Measurements from ENCODE around the gene GTF3C1.

- TF ChIP-seq, protein P1, sequence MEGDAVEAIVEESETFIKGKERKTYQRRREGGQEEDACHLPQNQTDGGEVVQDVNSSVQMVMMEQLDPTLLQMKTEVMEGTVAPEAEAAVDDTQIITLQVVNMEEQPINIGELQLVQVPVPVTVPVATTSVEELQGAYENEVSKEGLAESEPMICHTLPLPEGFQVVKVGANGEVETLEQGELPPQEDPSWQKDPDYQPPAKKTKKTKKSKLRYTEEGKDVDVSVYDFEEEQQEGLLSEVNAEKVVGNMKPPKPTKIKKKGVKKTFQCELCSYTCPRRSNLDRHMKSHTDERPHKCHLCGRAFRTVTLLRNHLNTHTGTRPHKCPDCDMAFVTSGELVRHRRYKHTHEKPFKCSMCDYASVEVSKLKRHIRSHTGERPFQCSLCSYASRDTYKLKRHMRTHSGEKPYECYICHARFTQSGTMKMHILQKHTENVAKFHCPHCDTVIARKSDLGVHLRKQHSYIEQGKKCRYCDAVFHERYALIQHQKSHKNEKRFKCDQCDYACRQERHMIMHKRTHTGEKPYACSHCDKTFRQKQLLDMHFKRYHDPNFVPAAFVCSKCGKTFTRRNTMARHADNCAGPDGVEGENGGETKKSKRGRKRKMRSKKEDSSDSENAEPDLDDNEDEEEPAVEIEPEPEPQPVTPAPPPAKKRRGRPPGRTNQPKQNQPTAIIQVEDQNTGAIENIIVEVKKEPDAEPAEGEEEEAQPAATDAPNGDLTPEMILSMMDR (conservative IDR thresholded peaks at IDR 0.05): no peak
- no peak for TF ChIP-seq ZFX (IDR thresholded peaks at IDR 0.05)
These were observed 41.2 kb downstream of the GTF3C1 start for GRCh38 chr16:27508476-27508875.

All from C4-2B (cell line).